K562 (cell line): ENCODE results near the gene ACOT7. TPM values are rescaled to one million over a fixed set of nuclear protein-coding genes. Genes with fewer than 3 reads are reported as not detected.
A peak's percentile ranks its signal among the peaks of the same experiment; 100 is the strongest.

ENCODE experiments used
- BMI1 ChIP-seq: fragments of 150-350 bp; IDR thresholded peaks from 2 replicates; pipeline ENCODE4 v1.6.1; 2014; ENCODE audit warnings: low read length
- CBFA2T2 ChIP-seq: fragments of 450-650 bp; conservative IDR thresholded peaks from 2 replicates; pipeline ENCODE4 v1.6.1; 2017; ENCODE audit warnings: mild to moderate bottlenecking
- GABPB2 ChIP-seq: fragments of 250-450 bp; sonication (Bioruptor Pico); conservative IDR thresholded peaks from 2 replicates; pipeline ENCODE4 v1.5.1; 2021; ENCODE audit warnings: mild to moderate bottlenecking
- KAT2B ChIP-seq: IDR thresholded peaks from one replicate; pipeline ENCODE4 v1.6.1; 2012; ENCODE audit warnings: low read depth, mild to moderate bottlenecking, control low read depth, inconsistent platforms, low read length, moderate library complexity
- MXI1 ChIP-seq: IDR thresholded peaks from 2 replicates; pipeline ENCODE4 v1.6.1; 2011; ENCODE audit warnings: low read depth, mild to moderate bottlenecking, improper control_type of control experiment, low read length
- MYC ChIP-seq, 2 experiments: fragments of 250-450 bp in 1 of 2; sonication (Bioruptor Pico) in 1 of 2; IDR thresholded peaks; 2 replicates each; pipeline versions ENCODE4 v1.5.1 to v1.6.1; 2012 to 2021; ENCODE audit warnings: low read depth in 2 of 2, borderline replicate concordance in 1 of 2, improper control_type of control experiment in 1 of 2, low read length in 1 of 2, mild to moderate bottlenecking in 1 of 2, moderate library complexity in 1 of 2
- NONO ChIP-seq, 2 experiments: fragments of 200-400 bp in 1 of 2; fragments of 450-650 bp in 1 of 2; formaldehyde crosslinking in 1 of 2; IDR thresholded peaks; 2 replicates each; pipeline ENCODE4 v1.6.1; 2017; ENCODE audit warnings: low read depth in 2 of 2, mild to moderate bottlenecking in 2 of 2, moderate library complexity in 2 of 2, low read length in 1 of 2
- PTRF ChIP-seq: fragments of 450-650 bp; IDR thresholded peaks from 2 replicates; pipeline ENCODE4 v1.6.1; 2016; ENCODE audit warnings: mild to moderate bottlenecking, missing genetic modification characterization, missing compliant biosample characterization
- SAFB ChIP-seq: fragments of 200-400 bp; formaldehyde crosslinking; IDR thresholded peaks from 2 replicates; pipeline ENCODE4 v1.6.1; 2017; ENCODE audit warnings: low read depth, low read length, borderline replicate concordance
- SP2 ChIP-seq: IDR thresholded peaks from 2 replicates; pipeline ENCODE4 v1.6.1; 2011; ENCODE audit warnings: mild to moderate bottlenecking, low read depth, low read length, moderate library complexity; ENCODE audit not compliant: poor library complexity, severe bottlenecking; ENCODE audit errors: extremely low read depth
- ZFP36 ChIP-seq: fragments of 150-350 bp; IDR thresholded peaks from 2 replicates; pipeline ENCODE4 v1.6.1; 2018; ENCODE audit warnings: low read length, low read depth; ENCODE audit not compliant: partially characterized antibody
- ZNF134 ChIP-seq: fragments of 250-450 bp; sonication (Bioruptor Pico); conservative IDR thresholded peaks from 2 replicates; pipeline ENCODE4 v1.4.0; 2020
- ZNF140 ChIP-seq: fragments of 250-450 bp; sonication (Bioruptor Pico); IDR thresholded peaks from 2 replicates; pipeline ENCODE4 v1.8.0; 2021; ENCODE audit warnings: moderate library complexity, mild to moderate bottlenecking, inconsistent platforms
- ZSCAN32 ChIP-seq: fragments of 450-650 bp; formaldehyde crosslinking; IDR thresholded peaks from 2 replicates; pipeline ENCODE4 v1.4.0; 2020; ENCODE audit warnings: mild to moderate bottlenecking, moderate library complexity
- polyA plus RNA-seq, 8 experiments: library from polyadenylated mRNA; depleted of rRNA in 4 of 8; stranded (reverse) in 5 of 8; unstranded in 3 of 8; fragments of >200 nt; fragmentation: Nextera tagmentation in 2 of 8; fragmentation: Illumina TruSeq in 1 of 8; extraction: Ambion mirVana in 2 of 8; extraction: Trizol in 1 of 8; gene quantifications; 2 replicates each; pipeline versions ENCODE4 v1.2.1 to v1.2.3, GENCODE V29; 2011 to 2014; ENCODE audit warnings: inconsistent platforms in 1 of 8, missing spikeins in 1 of 8
- total RNA-seq, 7 experiments: library from RNA; depleted of rRNA in 6 of 7; stranded (reverse); fragments of >200 nt in 6 of 7; fragmentation: Illumina TruSeq in 2 of 7; extraction: Trizol in 2 of 7; gene quantifications; 2 replicates each; pipeline versions ENCODE4 v1.2.1 to v1.2.3, GENCODE V29; 2011 to 2021; ENCODE audit warnings: low replicate concordance in 1 of 7
- TF ChIP-seq, protein P1 (sequence below): sonication (generic); formaldehyde crosslinking; IDR thresholded peaks from 2 replicates; pipeline ENCODE4 v1.8.0; 2022; ENCODE audit warnings: mild to moderate bottlenecking, missing genetic modification reagents
- TF ChIP-seq, protein P2 (sequence below): sonication (generic); formaldehyde crosslinking; IDR thresholded peaks from 2 replicates; pipeline ENCODE4 v1.8.0; 2023; ENCODE audit warnings: mild to moderate bottlenecking, missing genetic modification reagents
- TF ChIP-seq, protein P3 (sequence below): fragments of 450-650 bp; IDR thresholded peaks from 2 replicates; pipeline ENCODE4 v1.6.1; 2016; ENCODE audit warnings: low read depth, mild to moderate bottlenecking, moderate library complexity
- TF ChIP-seq, protein P4 (sequence below): fragments of 450-650 bp; formaldehyde crosslinking; IDR thresholded peaks from 2 replicates; pipeline ENCODE4 v1.4.0; 2020; ENCODE audit warnings: mild to moderate bottlenecking, moderate library complexity
- TF ChIP-seq, protein P5 (sequence below): sonication (generic); formaldehyde crosslinking; IDR thresholded peaks from 2 replicates; pipeline ENCODE4 v1.9.0; 2022; ENCODE audit warnings: mild to moderate bottlenecking, missing genetic modification reagents

Gene ACOT7
- total and polyA plus RNA-seq, 9 of the 15 experiments (the other 6 are each of a cell fraction or from before 2014, with no cell fraction given), result 7.0 to 92.6 (median 37.2) TPM

DNA sequence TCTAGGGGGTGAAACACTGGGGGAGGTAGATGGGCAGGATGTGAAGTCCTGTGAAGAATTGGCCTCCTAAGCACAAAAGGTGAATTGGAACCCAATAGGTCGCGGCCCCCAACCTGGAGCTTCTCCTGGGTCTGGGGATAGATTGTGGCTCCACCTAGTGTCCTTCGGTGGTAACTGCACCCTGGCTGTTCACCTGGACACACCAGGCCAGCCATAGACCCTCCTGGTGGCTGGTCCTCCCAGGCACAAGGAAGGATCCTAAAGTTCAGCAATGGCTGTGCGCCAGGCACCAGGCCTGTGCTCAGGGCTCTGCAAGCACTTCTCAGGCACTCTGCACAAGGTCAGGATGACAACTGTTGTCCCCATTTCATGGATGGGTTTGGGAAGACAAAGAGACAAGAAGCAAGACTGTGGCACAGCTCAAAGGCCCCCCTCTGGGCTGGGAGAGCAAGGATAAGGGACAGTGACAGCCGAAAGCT is 44.5 kb upstream of the ACOT7 start (continued):
- TF ChIP-seq, protein P1, sequence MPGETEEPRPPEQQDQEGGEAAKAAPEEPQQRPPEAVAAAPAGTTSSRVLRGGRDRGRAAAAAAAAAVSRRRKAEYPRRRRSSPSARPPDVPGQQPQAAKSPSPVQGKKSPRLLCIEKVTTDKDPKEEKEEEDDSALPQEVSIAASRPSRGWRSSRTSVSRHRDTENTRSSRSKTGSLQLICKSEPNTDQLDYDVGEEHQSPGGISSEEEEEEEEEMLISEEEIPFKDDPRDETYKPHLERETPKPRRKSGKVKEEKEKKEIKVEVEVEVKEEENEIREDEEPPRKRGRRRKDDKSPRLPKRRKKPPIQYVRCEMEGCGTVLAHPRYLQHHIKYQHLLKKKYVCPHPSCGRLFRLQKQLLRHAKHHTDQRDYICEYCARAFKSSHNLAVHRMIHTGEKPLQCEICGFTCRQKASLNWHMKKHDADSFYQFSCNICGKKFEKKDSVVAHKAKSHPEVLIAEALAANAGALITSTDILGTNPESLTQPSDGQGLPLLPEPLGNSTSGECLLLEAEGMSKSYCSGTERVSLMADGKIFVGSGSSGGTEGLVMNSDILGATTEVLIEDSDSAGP, result 0 out of 2 replicates have a peak, but pooled peaks have one; percentile 50
- TF ChIP-seq KAT2B (no peak), SAFB (no peak), ZNF140 (CRISPR knock-in tag) (no peak), ZNF134 (CRISPR knock-in tag) (no peak), GABPB2 (CRISPR knock-in tag) (no peak), BMI1 (no peak), CBFA2T2 (no peak), PTRF (tag) (no peak), ZSCAN32 (CRISPR knock-in tag) (no peak), MYC (IDR thresholded peaks at IDR 0.05; ENCODE audit: low read depth, low read length) (no peak), MYC (CRISPR knock-in tag; IDR thresholded peaks at IDR 0.05; ENCODE audit: borderline replicate concordance, low read depth) (no peak), MXI1 (no peak), ZFP36 (no peak), NONO (IDR thresholded peaks at IDR 0.05; ENCODE audit: low read depth in 2 of 2, low read length in 1 of 2) (peak in 1 of 2 experiments; percentile 36; a peak in 1 of 4 replicates), SP2 (no peak)
- TF ChIP-seq, protein P2, sequence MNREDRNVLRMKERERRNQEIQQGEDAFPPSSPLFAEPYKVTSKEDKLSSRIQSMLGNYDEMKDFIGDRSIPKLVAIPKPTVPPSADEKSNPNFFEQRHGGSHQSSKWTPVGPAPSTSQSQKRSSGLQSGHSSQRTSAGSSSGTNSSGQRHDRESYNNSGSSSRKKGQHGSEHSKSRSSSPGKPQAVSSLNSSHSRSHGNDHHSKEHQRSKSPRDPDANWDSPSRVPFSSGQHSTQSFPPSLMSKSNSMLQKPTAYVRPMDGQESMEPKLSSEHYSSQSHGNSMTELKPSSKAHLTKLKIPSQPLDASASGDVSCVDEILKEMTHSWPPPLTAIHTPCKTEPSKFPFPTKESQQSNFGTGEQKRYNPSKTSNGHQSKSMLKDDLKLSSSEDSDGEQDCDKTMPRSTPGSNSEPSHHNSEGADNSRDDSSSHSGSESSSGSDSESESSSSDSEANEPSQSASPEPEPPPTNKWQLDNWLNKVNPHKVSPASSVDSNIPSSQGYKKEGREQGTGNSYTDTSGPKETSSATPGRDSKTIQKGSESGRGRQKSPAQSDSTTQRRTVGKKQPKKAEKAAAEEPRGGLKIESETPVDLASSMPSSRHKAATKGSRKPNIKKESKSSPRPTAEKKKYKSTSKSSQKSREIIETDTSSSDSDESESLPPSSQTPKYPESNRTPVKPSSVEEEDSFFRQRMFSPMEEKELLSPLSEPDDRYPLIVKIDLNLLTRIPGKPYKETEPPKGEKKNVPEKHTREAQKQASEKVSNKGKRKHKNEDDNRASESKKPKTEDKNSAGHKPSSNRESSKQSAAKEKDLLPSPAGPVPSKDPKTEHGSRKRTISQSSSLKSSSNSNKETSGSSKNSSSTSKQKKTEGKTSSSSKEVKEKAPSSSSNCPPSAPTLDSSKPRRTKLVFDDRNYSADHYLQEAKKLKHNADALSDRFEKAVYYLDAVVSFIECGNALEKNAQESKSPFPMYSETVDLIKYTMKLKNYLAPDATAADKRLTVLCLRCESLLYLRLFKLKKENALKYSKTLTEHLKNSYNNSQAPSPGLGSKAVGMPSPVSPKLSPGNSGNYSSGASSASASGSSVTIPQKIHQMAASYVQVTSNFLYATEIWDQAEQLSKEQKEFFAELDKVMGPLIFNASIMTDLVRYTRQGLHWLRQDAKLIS (CRISPR knock-in tag), result no peak
- TF ChIP-seq, protein P3, sequence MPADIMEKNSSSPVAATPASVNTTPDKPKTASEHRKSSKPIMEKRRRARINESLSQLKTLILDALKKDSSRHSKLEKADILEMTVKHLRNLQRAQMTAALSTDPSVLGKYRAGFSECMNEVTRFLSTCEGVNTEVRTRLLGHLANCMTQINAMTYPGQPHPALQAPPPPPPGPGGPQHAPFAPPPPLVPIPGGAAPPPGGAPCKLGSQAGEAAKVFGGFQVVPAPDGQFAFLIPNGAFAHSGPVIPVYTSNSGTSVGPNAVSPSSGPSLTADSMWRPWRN, result no peak
- TF ChIP-seq, protein P4, sequence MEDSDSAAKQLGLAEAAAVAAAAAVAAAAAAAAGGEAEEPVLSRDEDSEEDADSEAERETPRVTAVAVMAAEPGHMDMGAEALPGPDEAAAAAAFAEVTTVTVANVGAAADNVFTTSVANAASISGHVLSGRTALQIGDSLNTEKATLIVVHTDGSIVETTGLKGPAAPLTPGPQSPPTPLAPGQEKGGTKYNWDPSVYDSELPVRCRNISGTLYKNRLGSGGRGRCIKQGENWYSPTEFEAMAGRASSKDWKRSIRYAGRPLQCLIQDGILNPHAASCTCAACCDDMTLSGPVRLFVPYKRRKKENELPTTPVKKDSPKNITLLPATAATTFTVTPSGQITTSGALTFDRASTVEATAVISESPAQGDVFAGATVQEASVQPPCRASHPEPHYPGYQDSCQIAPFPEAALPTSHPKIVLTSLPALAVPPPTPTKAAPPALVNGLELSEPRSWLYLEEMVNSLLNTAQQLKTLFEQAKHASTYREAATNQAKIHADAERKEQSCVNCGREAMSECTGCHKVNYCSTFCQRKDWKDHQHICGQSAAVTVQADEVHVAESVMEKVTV (CRISPR knock-in tag), result peak; percentile 21; the same call in 1 of the 2 replicates
- TF ChIP-seq, protein P5, sequence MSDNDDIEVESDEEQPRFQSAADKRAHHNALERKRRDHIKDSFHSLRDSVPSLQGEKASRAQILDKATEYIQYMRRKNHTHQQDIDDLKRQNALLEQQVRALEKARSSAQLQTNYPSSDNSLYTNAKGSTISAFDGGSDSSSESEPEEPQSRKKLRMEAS, result peak; percentile 32; the same call in 1 of the 2 replicates
